Peyer's patch (tissue), 4 donors: ENCODE measurements around the gene DYNLT4.

ENCODE experiments used
- POLR2A ChIP-seq, 2 donors: fragments of 450-650 bp; IDR thresholded peaks; one replicate each; pipeline ENCODE4 v1.5.1; 2017; ENCODE audit warnings: antibody characterized with exemption in 2 of 2, mild to moderate bottlenecking in 2 of 2, moderate library complexity in 2 of 2
- TF ChIP-seq, protein P1 (sequence below), 6 experiments: fragments of 450-650 bp in 4 of 6; fragments of 200-600 bp in 2 of 6; sonication (generic) in 1 of 6; IDR thresholded peaks; one replicate each; pipeline ENCODE4 v1.5.1; 2017 to 2019; ENCODE audit warnings: antibody characterized with exemption in 6 of 6, mild to moderate bottlenecking in 3 of 6, moderate library complexity in 1 of 6

DNA sequence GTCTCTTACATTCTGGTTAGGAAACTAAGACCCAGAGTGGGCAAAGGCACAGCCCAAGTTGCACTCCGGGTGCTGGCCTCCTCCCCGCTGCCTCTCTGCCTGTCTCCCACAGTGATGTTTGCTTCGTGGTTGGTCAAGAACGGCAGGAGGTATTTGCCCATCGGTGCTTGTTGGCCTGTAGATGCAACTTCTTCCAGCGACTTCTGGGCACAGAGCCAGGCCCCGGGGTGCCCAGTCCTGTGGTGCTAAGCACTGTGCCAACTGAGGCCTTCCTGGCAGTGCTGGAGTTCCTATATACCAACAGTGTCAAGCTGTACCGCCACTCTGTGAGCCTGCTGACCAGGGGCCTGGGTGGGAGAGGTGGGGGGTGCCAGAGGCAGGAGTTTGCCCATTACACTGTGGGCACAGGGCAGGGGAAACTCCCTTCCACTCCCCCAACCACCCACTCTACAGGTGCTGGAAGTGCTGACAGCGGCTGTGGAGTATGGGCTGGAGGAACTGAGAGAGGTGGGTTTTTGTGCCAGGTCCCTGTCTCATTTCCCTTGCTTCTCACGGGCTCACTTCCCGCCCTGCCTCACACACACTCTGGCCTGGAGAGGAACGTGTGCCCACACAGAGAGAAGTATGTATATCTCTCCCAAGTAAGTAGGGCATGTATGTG, 3.1 kb upstream of the DYNLT4 start:
- TF ChIP-seq, protein P1, sequence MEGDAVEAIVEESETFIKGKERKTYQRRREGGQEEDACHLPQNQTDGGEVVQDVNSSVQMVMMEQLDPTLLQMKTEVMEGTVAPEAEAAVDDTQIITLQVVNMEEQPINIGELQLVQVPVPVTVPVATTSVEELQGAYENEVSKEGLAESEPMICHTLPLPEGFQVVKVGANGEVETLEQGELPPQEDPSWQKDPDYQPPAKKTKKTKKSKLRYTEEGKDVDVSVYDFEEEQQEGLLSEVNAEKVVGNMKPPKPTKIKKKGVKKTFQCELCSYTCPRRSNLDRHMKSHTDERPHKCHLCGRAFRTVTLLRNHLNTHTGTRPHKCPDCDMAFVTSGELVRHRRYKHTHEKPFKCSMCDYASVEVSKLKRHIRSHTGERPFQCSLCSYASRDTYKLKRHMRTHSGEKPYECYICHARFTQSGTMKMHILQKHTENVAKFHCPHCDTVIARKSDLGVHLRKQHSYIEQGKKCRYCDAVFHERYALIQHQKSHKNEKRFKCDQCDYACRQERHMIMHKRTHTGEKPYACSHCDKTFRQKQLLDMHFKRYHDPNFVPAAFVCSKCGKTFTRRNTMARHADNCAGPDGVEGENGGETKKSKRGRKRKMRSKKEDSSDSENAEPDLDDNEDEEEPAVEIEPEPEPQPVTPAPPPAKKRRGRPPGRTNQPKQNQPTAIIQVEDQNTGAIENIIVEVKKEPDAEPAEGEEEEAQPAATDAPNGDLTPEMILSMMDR (IDR thresholded peaks at IDR 0.05) = no peak
- no peak for TF ChIP-seq POLR2A (IDR thresholded peaks at IDR 0.05)
